Measurements from ENCODE around the gene IL1R2. TPM values are rescaled to one million over a fixed set of nuclear protein-coding genes. Genes with fewer than 3 reads are reported as not detected.

Gene IL1R2
- total and polyA plus RNA-seq, 2 of the 13 experiments (the other 11 are each of a cell fraction or from before 2014, with no cell fraction given) = 3.6 to 7.3 TPM

DNA sequence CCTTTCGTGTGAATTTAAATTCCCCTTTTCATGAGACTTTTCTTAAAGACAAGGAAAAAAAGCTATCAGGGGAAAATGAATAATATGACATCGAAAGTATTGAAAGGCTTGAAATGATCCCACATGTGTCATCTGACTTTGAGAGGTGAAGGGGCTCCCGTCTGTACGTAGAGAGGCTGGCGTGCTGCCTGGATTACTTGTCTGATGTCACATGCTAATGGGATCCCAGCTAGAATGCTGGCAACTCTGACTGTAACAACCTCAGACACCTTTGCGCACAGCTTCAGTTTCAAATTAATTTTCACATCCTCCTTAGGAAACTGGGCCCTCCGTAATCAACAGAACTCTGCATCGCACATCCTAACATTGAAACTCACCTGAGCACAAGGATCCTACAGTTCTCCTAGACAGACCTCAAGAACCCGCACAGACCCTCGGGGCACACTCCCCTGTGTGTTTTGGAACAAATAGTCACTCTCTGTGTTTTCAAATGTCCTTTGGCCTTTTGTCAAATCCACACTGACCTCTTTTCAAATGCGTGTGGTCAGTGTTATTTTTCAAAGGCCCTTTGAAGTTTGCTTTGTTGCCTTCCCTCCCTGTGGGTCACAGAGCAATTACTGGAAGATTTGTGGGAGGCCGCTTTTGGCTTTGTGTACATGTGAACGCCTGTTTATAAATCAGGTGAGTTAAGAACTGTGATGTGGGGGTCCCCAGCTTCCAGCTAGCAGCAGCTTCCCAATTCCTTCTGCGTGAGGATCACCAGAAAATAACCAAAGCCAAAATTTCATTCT lies 65.9 kb downstream of the IL1R2 start (continued):
- 0 out of 2 replicates have a peak, but pooled peaks have one; percentile 39 for TF ChIP-seq TMF1 (CRISPR knock-in tag; IDR thresholded peaks at IDR 0.05; ENCODE audit: low read depth)
- TF ChIP-seq RFXAP (CRISPR knock-in tag; IDR thresholded peaks at IDR 0.05; ENCODE audit: borderline replicate concordance) = peak; percentile 39
- TF ChIP-seq, protein P1, sequence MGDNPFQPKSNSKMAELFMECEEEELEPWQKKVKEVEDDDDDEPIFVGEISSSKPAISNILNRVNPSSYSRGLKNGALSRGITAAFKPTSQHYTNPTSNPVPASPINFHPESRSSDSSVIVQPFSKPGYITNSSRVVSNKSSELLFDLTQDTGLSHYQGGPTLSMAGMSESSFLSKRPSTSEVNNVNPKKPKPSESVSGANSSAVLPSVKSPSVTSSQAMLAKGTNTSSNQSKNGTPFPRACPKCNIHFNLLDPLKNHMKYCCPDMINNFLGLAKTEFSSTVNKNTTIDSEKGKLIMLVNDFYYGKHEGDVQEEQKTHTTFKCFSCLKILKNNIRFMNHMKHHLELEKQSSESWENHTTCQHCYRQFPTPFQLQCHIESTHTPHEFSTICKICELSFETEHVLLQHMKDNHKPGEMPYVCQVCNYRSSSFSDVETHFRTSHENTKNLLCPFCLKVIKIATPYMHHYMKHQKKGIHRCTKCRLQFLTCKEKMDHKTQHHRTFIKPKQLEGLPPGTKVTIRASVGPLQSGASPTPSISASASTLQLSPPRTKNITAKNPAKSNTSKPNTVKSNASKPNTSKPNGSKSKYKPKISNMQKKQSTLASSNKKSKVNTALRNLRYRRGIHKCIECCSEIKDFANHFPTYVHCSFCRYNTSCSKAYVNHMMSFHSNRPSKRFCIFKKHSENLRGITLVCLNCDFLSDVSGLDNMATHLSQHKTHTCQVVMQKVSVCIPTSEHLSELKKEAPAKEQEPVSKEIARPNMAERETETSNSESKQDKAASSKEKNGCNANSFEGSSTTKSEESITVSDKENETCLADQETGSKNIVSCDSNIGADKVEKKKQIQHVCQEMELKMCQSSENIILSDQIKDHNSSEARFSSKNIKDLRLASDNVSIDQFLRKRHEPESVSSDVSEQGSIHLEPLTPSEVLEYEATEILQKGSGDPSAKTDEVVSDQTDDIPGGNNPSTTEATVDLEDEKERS (CRISPR knock-in tag; IDR thresholded peaks at IDR 0.05) = peak; percentile 56; the same call in 1 of the 2 replicates
- TF ChIP-seq, protein P2, sequence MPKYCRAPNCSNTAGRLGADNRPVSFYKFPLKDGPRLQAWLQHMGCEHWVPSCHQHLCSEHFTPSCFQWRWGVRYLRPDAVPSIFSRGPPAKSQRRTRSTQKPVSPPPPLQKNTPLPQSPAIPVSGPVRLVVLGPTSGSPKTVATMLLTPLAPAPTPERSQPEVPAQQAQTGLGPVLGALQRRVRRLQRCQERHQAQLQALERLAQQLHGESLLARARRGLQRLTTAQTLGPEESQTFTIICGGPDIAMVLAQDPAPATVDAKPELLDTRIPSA (CRISPR knock-in tag; IDR thresholded peaks at IDR 0.05; ENCODE audit: borderline replicate concordance) = no peak
- TF ChIP-seq GATA4 (IDR thresholded peaks at IDR 0.05; ENCODE audit: borderline replicate concordance, low read depth) = peak; percentile 97; the same call in 1 of the 2 replicates
- no peak for TF ChIP-seq FOXA1 (IDR thresholded peaks at IDR 0.05)
- peak; percentile 92 for TF ChIP-seq FOXA1 (CRISPR knock-in tag; IDR thresholded peaks at IDR 0.05)
- TF ChIP-seq MTF1 (CRISPR knock-in tag; IDR thresholded peaks at IDR 0.05) = no peak
- no peak for TF ChIP-seq ZNF773 (CRISPR knock-in tag; IDR thresholded peaks at IDR 0.05; ENCODE audit: borderline replicate concordance)
- TF ChIP-seq NFRKB (IDR thresholded peaks at IDR 0.05) = no peak
- TF ChIP-seq KDM6A (CRISPR knock-in tag; IDR thresholded peaks at IDR 0.05; ENCODE audit: low read depth) = peak; percentile 98
- TF ChIP-seq CHD2 (IDR thresholded peaks at IDR 0.05; ENCODE audit: low read depth, low read length) = no peak
- no peak for TF ChIP-seq MTA3 (CRISPR knock-in tag; IDR thresholded peaks at IDR 0.05)
- TF ChIP-seq NR1H2 (CRISPR knock-in tag; IDR thresholded peaks at IDR 0.05; ENCODE audit: borderline replicate concordance, low read depth) = peak; percentile 74; the same call in 1 of the 2 replicates
- peak; percentile 68 for TF ChIP-seq RBFOX2 (IDR thresholded peaks at IDR 0.05; ENCODE audit: low read depth, low read length)
- TF ChIP-seq FLYWCH1 (CRISPR knock-in tag; IDR thresholded peaks at IDR 0.05) = no peak
- TF ChIP-seq, protein P3, sequence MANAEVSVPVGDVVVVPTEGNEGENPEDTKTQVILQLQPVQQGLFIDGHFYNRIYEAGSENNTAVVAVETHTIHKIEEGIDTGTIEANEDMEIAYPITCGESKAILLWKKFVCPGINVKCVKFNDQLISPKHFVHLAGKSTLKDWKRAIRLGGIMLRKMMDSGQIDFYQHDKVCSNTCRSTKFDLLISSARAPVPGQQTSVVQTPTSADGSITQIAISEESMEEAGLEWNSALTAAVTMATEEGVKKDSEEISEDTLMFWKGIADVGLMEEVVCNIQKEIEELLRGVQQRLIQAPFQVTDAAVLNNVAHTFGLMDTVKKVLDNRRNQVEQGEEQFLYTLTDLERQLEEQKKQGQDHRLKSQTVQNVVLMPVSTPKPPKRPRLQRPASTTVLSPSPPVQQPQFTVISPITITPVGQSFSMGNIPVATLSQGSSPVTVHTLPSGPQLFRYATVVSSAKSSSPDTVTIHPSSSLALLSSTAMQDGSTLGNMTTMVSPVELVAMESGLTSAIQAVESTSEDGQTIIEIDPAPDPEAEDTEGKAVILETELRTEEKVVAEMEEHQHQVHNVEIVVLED (CRISPR knock-in tag; IDR thresholded peaks at IDR 0.05; ENCODE audit: borderline replicate concordance) = peak; percentile 54; the same call in 1 of the 2 replicates
- TF ChIP-seq PHF20 (CRISPR knock-in tag; IDR thresholded peaks at IDR 0.05) = no peak
- TF ChIP-seq ZMAT3 (CRISPR knock-in tag; conservative IDR thresholded peaks at IDR 0.05) = peak; percentile 56
- TF ChIP-seq ZNF30 (CRISPR knock-in tag; IDR thresholded peaks at IDR 0.05) = no peak
- TF ChIP-seq ADNP (CRISPR knock-in tag; IDR thresholded peaks at IDR 0.05) = no peak
- no peak for TF ChIP-seq PAWR (CRISPR knock-in tag; IDR thresholded peaks at IDR 0.05; ENCODE audit: borderline replicate concordance)
- TF ChIP-seq, protein P4, sequence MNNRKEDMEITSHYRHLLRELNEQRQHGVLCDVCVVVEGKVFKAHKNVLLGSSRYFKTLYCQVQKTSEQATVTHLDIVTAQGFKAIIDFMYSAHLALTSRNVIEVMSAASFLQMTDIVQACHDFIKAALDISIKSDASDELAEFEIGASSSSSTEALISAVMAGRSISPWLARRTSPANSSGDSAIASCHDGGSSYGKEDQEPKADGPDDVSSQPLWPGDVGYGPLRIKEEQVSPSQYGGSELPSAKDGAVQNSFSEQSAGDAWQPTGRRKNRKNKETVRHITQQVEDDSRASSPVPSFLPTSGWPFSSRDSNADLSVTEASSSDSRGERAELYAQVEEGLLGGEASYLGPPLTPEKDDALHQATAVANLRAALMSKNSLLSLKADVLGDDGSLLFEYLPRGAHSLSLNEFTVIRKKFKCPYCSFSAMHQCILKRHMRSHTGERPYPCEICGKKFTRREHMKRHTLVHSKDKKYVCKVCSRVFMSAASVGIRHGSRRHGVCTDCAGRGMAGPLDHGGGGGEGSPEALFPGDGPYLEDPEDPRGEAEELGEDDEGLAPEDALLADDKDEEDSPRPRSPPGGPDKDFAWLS (CRISPR knock-in tag; IDR thresholded peaks at IDR 0.05; ENCODE audit: borderline replicate concordance) = no peak
